ENCODE data around the gene TBK1. TPM values are rescaled to one million over a fixed set of nuclear protein-coding genes. Genes with fewer than 3 reads are reported as not detected.

Gene TBK1
- polyA plus RNA-seq, 4 donors, result 20.6 to 26.9 (median 24.1) TPM

DNA sequence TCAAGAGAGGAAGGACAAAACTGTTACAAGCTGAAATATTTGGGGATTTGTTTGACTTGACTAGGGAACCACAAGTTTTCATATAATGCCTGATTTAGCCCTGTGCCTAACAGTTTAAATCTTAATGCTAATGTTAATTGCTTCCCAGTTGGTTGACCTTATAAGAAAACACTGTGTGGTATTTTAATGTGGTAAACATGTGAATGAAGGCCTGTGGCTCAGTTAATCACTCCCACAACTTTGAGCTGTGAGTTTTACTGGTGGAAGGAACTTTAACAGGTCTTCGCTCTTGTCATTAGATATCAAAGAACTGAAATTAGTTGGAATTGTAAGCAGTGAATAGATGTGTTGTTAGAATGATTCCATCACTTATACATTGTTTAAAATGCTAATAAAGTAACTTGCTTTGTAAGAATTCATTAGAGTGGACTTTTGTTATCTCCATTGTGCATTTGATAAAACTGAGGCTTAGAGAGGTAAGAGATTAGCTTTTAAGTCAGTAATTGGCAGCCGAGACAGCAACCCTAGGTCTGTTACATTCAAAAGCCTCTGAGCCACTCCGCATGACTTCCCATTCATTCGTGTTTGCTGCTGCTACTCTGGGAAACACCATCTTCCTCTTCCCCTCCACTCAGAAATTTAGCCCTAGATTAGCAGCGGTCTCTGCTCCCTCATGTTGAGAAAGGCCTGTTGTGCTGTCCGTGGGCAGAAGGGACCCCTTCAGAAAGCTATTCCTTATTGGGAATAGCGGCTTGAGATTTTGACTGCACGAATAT lies 1.0 kb upstream of the TBK1 start:
- DNase-seq (ENCODE audit: low read depth in 4 of 4, low spot score in 3 of 4), result no peak

GRCh38 chr12:64452559-64453329 lies 824 bp downstream of the TBK1 start:
- DNase-seq (ENCODE audit: low read depth in 4 of 4, low spot score in 3 of 4), result peak in 3 of 4 donors; percentile 12 to 21 (median 20)

GRCh38 chr12:64455506-64455905 lies 3.6 kb downstream of the TBK1 start:
- no peak for DNase-seq (ENCODE audit: low read depth in 4 of 4, low spot score in 3 of 4)

DNA sequence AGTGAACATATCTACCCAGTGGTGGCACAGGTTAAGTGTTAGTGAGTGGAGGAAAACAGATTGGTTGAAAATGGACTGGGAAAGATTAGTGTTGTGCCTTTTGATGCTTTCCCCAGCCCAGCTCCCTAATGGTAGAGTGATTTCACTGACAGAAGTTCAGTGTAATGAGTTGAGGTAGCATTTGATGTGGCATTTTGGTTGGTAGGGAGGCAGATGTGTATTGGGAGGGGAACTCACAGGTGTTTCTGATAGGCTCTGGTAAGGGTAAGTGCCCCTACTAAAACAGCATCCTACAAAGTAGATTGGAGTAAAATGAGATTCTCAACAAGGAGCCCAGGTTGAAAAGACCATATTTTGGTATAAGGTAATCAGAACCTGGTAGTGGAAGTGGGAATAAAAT lies 4.2 kb downstream of the TBK1 start:
- DNase-seq (ENCODE audit: low read depth in 4 of 4, low spot score in 3 of 4), result no peak

GRCh38 chr12:64457032-64457431 lies 5.1 kb downstream of the TBK1 start:
- no peak for DNase-seq (ENCODE audit: low read depth in 4 of 4, low spot score in 3 of 4)

DNA sequence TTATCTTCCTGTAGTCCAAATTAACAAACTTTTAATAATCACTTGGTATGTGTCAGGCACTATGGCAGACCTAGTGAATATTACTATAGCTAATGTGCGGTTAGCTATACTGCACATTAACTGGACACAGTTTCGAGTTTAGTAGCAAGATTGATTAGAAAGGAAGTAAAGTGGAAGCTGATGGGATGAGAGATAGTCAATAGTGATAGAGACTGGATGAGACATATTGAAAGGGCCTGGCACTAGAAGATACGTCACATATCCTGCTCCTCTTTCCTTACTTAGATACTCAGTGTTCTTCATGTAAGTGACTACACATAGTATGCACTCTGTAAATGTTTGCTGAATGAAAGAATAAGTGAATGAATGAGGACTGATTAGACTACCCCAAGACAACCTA lies 5.5 kb downstream of the TBK1 start:
- no peak for DNase-seq (ENCODE audit: low read depth in 4 of 4, low spot score in 3 of 4)

DNA sequence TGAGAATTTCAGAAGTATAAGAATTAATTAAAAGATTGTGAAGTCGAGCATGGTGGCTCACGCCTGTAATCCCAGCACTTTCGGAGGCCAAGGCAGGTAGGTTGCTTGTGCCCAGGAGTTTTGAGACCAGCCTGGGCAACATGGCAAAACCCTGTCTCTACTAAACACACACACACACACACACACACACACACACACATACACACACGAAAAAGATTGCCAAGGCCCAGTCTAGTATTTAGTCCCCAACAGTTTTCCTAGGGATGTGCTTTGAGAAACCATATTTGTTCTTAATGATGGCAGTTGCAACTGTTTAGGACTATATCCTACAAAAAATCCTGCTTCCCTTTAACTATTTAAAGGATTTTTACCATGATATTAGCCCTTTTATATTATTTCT lies 6.0 kb downstream of the TBK1 start:
- DNase-seq (ENCODE audit: low read depth in 4 of 4, low spot score in 3 of 4), result no peak

- DNase-seq (ENCODE audit: low read depth in 4 of 4, low spot score in 3 of 4), result no peak
Observed at GRCh38 chr12:64459394-64459891, 7.5 kb downstream of the TBK1 start.

GRCh38 chr12:64461634-64462414 lies 9.9 kb downstream of the TBK1 start:
- DNase-seq (ENCODE audit: low read depth in 4 of 4, low spot score in 3 of 4), result no peak

DNA sequence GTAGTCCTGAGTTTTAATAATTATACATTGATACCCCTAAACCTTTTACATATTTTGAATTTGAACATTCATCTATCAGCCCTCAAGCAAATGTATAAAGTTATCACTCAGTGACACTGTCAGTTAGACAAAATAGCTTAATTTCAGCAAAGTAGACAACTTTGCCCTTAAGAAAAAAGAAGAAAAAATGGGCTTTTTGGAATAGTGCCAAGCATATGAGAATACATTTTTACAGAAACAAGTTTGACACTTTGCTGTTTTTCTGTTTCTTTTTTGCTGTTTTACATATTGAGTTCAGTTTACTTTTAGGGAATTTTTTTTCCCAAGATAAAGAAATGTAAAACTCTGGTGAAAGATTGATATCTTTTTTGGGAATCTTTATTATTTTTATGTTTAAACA lies 14.3 kb downstream of the TBK1 start:
- no peak for DNase-seq (ENCODE audit: low read depth in 4 of 4, low spot score in 3 of 4)

DNA sequence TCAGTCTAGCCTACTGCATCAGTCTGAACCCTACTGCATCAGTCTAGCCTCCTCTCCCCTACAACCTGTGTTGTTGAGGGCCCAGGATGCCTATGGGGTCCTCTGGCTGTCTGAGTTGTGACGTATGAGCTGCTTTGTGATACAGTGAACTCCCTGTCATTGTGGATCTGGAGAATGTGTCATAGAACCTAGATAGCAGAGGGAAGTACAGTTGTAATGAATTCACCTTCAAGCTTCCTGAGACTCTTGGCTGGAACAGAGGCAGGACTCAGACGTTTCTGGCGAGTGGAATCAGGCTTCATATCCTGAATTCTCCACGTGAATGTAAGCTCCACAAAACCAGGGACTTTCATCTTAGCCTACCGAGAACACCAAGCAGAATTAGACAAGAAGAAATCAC lies 17.0 kb downstream of the TBK1 start:
- DNase-seq (ENCODE audit: low read depth in 4 of 4, low spot score in 3 of 4), result no peak

DNA sequence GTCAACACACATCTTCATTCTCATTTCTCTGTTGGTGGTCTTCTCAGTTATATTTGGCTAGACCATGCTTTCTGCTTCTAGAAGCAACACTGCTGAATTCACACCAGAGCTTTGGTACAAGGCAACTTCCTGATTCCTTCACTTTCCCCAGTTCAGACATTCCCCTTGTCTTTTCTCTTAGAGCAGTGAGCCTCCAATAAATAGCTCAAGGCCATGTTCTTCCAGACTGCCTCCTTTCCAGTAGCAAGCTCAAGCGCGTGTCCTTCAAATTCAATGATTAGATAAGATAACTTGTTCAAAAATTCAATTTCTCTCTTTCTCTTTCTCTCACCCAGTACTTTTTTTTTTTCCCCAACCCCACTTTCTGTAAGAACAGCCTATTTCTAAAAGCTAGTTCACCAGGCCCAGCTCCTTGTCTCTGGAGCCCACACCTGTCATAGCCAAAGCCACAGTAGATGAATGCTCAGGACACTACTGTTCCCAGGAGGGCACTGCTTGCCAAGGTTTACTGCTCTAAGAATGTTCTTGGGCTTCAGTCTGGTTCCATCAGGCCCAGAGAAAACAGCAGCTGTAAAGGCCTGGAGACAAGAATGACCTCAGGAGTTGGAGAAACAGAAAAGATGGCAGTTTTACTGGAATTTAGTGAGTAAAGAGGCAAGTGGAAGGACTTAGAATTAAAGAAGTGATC lies 17.7 kb downstream of the TBK1 start:
- DNase-seq (ENCODE audit: low read depth in 4 of 4, low spot score in 3 of 4), result no peak

GRCh38 chr12:64470495-64470894 lies 18.6 kb downstream of the TBK1 start:
- DNase-seq (ENCODE audit: low read depth in 4 of 4, low spot score in 3 of 4), result no peak

DNA sequence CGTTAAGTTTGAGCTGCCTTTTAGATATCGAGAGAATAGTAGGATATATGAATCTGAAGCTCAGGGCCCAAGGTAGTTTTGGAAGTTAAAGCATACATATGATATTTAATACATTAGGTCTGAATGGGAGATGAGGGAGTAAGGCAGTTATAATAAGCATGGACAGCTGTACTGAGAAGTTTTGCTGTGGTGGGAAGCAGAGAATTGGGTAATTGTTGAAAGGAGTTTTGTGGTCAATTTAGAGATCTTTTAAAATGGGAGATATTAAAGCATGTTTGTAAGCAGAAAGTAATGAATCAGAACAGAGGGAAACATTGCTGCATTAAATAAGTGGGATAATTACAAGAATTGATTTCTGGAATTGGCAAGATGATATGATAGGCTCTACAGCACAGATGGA lies 21.3 kb downstream of the TBK1 start:
- DNase-seq (ENCODE audit: low read depth in 4 of 4, low spot score in 3 of 4), result no peak

DNA sequence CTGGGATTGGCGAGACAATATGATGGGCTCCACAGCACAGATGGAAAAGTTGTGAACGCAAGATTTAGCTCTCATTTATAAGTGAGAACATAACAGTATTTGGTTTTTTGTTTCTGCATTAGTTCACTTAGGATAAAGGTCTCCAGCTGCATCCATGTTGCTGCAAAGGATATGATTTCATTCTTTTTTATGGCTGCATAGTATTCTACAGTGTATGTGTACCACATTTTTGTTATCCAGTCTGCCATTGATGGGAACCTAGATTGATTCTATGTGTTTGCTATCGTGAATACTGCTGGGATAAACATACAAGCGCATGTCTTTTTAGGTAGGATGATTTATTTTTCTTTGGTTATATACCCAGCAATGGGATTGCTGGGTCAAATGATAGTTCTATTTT lies 23.6 kb downstream of the TBK1 start:
- DNase-seq (ENCODE audit: low read depth in 4 of 4, low spot score in 3 of 4), result no peak

- DNase-seq (ENCODE audit: low read depth in 4 of 4, low spot score in 3 of 4), result no peak
Observed at GRCh38 chr12:64476844-64477243, 24.9 kb downstream of the TBK1 start.

- DNase-seq (ENCODE audit: low read depth in 4 of 4, low spot score in 3 of 4), result no peak
Observed at GRCh38 chr12:64478661-64479060, 26.7 kb downstream of the TBK1 start.

DNA sequence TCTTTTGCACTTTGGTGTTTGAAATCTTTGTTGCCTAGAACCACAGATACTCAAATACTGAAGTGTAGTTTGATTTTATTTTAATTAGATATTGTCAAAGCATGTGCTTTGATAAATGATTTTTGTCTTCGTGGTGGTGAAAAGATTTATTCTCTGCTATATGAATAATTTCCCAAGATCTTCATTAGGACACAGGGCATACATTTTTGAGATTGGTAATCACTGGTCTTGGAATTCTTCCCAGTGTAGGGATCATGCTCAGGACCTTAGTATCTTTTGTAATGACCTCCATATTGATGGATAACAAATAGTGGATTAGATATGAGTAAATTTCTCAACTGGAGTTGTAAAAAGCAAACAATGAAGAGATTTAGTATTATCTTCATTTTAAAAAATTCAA lies 28.2 kb downstream of the TBK1 start:
- DNase-seq (ENCODE audit: low read depth in 4 of 4, low spot score in 3 of 4), result no peak

- DNase-seq (ENCODE audit: low read depth in 4 of 4, low spot score in 3 of 4), result no peak
Observed at GRCh38 chr12:64486657-64487056, 34.7 kb downstream of the TBK1 start.

GRCh38 chr12:64491718-64492117 lies 39.8 kb downstream of the TBK1 start:
- DNase-seq (ENCODE audit: low read depth in 4 of 4, low spot score in 3 of 4), result no peak

GRCh38 chr12:64493513-64493912 lies 41.6 kb downstream of the TBK1 start:
- DNase-seq (ENCODE audit: low read depth in 4 of 4, low spot score in 3 of 4), result no peak

Data from left renal pelvis (tissue), 4 donors.